Ureter (tissue), 1 donor: ENCODE measurements around the gene DUSP9. TPM values are rescaled to one million over a fixed set of nuclear protein-coding genes. Genes with fewer than 3 reads are reported as not detected.
"Not testable (repeated sequence)": the region's sequence is repeated elsewhere in the genome, so short reads cannot be mapped to it uniquely, and the experiment has no call there.

Source experiments
- DNase-seq: peaks from one replicate; pipeline ENCODE4 v3.0.0-alpha.2; 2020; ENCODE audit warnings: low spot score
- total RNA-seq: library from RNA; stranded (reverse); gene quantifications from one replicate; pipeline ENCODE4 v1.2.4, GENCODE V29; 2023
- donor health status: DM: yes; HTN: yes; CAD: no.

The DUSP9 gene
- total RNA-seq, 1 donor from 2014 or later = 2.7 TPM

- no peak for DNase-seq
These were observed 43.5 kb downstream of the DUSP9 start for GRCh38 chrX:153690466-153690865.

- DNase-seq = not testable (repeated sequence)
These were observed 44.2 kb downstream of the DUSP9 start for GRCh38 chrX:153691032-153691827.

GRCh38 chrX:153692003-153692402 lies 45.0 kb downstream of the DUSP9 start:
- no peak for DNase-seq

GRCh38 chrX:153692611-153693156 lies 45.7 kb downstream of the DUSP9 start:
- no peak for DNase-seq

GRCh38 chrX:153693216-153694086 lies 46.4 kb downstream of the DUSP9 start:
- DNase-seq = no peak

- not testable (repeated sequence) for DNase-seq
These were observed 47.3 kb downstream of the DUSP9 start for GRCh38 chrX:153694256-153694655.

- no peak for DNase-seq
These were observed 47.8 kb downstream of the DUSP9 start for GRCh38 chrX:153694687-153695270.

GRCh38 chrX:153696100-153696499 lies 49.1 kb downstream of the DUSP9 start:
- no peak for DNase-seq

GRCh38 chrX:153696538-153696937 lies 49.5 kb downstream of the DUSP9 start:
- DNase-seq = not testable (repeated sequence)

GRCh38 chrX:153696986-153697722 lies 50.2 kb downstream of the DUSP9 start:
- not testable (repeated sequence) for DNase-seq

GRCh38 chrX:153697924-153698865 lies 51.2 kb downstream of the DUSP9 start:
- DNase-seq = no peak

GRCh38 chrX:153699210-153699783 lies 52.3 kb downstream of the DUSP9 start:
- DNase-seq = not testable (repeated sequence)

GRCh38 chrX:153699784-153700371 lies 52.9 kb downstream of the DUSP9 start:
- not testable (repeated sequence) for DNase-seq

GRCh38 chrX:153700376-153700945 lies 53.5 kb downstream of the DUSP9 start:
- no peak for DNase-seq

Other genes starting within 250 kb of the DUSP9 start
- gene PNMA6E, start 245.9 kb upstream of the DUSP9 start, total RNA-seq = not detected
- gene ZFP92, start 235.7 kb upstream of the DUSP9 start, total RNA-seq = 1.1 TPM
- 2.1 TPM for gene TREX2, start 201.1 kb upstream of the DUSP9 start, total RNA-seq
- gene HAUS7, start 176.6 kb upstream of the DUSP9 start, total RNA-seq = 33.3 TPM
- 77.5 TPM for gene BGN, start 152.2 kb upstream of the DUSP9 start, total RNA-seq
- gene ATP2B3, start 129.6 kb upstream of the DUSP9 start, total RNA-seq = not detected
- gene CCNQ, start 48.1 kb upstream of the DUSP9 start, total RNA-seq = 15.0 TPM
- gene PNCK, start 26.6 kb downstream of the DUSP9 start, total RNA-seq = 12.3 TPM
- 70.3 TPM for gene SLC6A8, start 40.7 kb downstream of the DUSP9 start, total RNA-seq
- gene BCAP31, start 77.2 kb downstream of the DUSP9 start, total RNA-seq = 315 TPM
- gene ABCD1, start 77.7 kb downstream of the DUSP9 start, total RNA-seq = 15.1 TPM
- gene PLXNB3, start 117.0 kb downstream of the DUSP9 start, total RNA-seq = 42.8 TPM
- 2.7 TPM for gene SRPK3, start 133.8 kb downstream of the DUSP9 start, total RNA-seq
- gene IDH3G, start 147.2 kb downstream of the DUSP9 start, total RNA-seq = 57.0 TPM
- gene SSR4, start 147.5 kb downstream of the DUSP9 start, total RNA-seq = 253 TPM
- 10.6 TPM for gene PDZD4, start 183.3 kb downstream of the DUSP9 start, total RNA-seq
- gene L1CAM, start 239.0 kb downstream of the DUSP9 start, total RNA-seq = 3.8 TPM